SK-N-SH (cell line): ENCODE data around the gene CPNE1. TPM values are rescaled to one million over a fixed set of nuclear protein-coding genes. Genes with fewer than 3 reads are reported as not detected.

Experiments
- CTCF ChIA-PET: fragments of 300-600, 350-600 bp; formaldehyde crosslinking; extraction: SDS; loops from one replicate; lab custom pipeline; 2021; lab: Yijun Ruan, JAX
- POLR2A ChIA-PET: fragments of 350-600 bp; sonication (Branson Sonifier 250); formaldehyde crosslinking; extraction: SDS; loops from one replicate; lab custom pipeline; 2020; ENCODE audit warnings: antibody characterized with exemption, inconsistent platforms; lab: Yijun Ruan, JAX
- DNase-seq: peaks from one replicate; pipeline ENCODE4 v3.0.0; 2012
- H2AFZ ChIP-seq: fragments of 200-600 bp; sonication (generic); 2 replicates; pipeline ENCODE4 v1.8.1; 2016; ENCODE audit warnings: antibody characterized with exemption, mild to moderate bottlenecking, low read depth
- H3F3A ChIP-seq: fragments of 200-600 bp; sonication (generic); replicated peaks from 2 replicates; pipeline ENCODE3; 2016; ENCODE audit warnings: antibody characterized with exemption, mild to moderate bottlenecking; ENCODE audit not compliant: insufficient read depth
- H3K27ac ChIP-seq, 2 experiments: fragments of 200-500 bp in 1 of 2; fragments of 200-600 bp in 1 of 2; sonication (Bioruptor generic) in 1 of 2; sonication (generic), shearing (Covaris generic) in 1 of 2; 2 replicates each; pipeline versions ENCODE4 v1.5.1 to v1.6.1; 2014 to 2016; ENCODE audit warnings: low read depth in 2 of 2, inconsistent platforms in 1 of 2, low read length in 1 of 2, mild to moderate bottlenecking in 1 of 2, mixed read lengths in 1 of 2
- H3K27me3 ChIP-seq: fragments of 200-600 bp; sonication (generic), shearing (Covaris generic); 2 replicates; pipeline ENCODE4 v1.6.1; 2016; ENCODE audit warnings: mixed run types; ENCODE audit not compliant: insufficient read depth
- H3K36me3 ChIP-seq, 2 experiments: fragments of 200-500 bp in 1 of 2; fragments of 200-600 bp in 1 of 2; sonication (Bioruptor generic) in 1 of 2; sonication (generic) in 1 of 2; replicated peaks in 1 of 2; 2 replicates each; pipeline versions ENCODE3 to v1.5.1; 2014 to 2016; ENCODE audit warnings: low read length in 1 of 2, mild to moderate bottlenecking in 1 of 2; ENCODE audit not compliant: insufficient read depth in 2 of 2, control insufficient read depth in 1 of 2
- H3K4me1 ChIP-seq, 2 experiments: fragments of 200-500 bp in 1 of 2; fragments of 200-600 bp in 1 of 2; sonication (Bioruptor generic) in 1 of 2; sonication (generic), shearing (Covaris generic) in 1 of 2; 2 replicates each; pipeline versions ENCODE4 v1.5.1 to v1.6.1; 2014 to 2016; ENCODE audit warnings: low read depth in 1 of 2, low read length in 1 of 2, mixed run types in 1 of 2; ENCODE audit not compliant: insufficient read depth in 2 of 2, control insufficient read depth in 1 of 2
- H3K4me2 ChIP-seq: fragments of 200-600 bp; sonication (generic), shearing (Covaris generic); 2 replicates; pipeline ENCODE4 v1.6.1; 2017; ENCODE audit warnings: mixed run types
- H3K4me3 ChIP-seq, 2 experiments: fragments of 200-500 bp in 1 of 2; fragments of 200-600 bp in 1 of 2; sonication (Bioruptor generic) in 1 of 2; sonication (generic), shearing (Covaris generic) in 1 of 2; 2 replicates each; pipeline versions ENCODE4 v1.5.1 to v1.8.1; 2014 to 2016; ENCODE audit warnings: low read depth in 2 of 2, inconsistent platforms in 1 of 2, low read length in 1 of 2, mild to moderate bottlenecking in 1 of 2, mixed read lengths in 1 of 2, moderate library complexity in 1 of 2
- H3K79me2 ChIP-seq: fragments of 200-600 bp; sonication (generic); 2 replicates; pipeline ENCODE4 v1.8.1; 2017; ENCODE audit warnings: mild to moderate bottlenecking; ENCODE audit not compliant: insufficient read depth
- H3K9ac ChIP-seq: fragments of 200-600 bp; sonication (generic); 2 replicates; pipeline ENCODE4 v1.6.1; 2017; ENCODE audit warnings: mixed run types
- H3K9me2 ChIP-seq: fragments of 200-600 bp; sonication (generic); 2 replicates; pipeline ENCODE4 v1.6.1; 2017; ENCODE audit warnings: mixed run types
- H3K9me3 ChIP-seq: fragments of 200-600 bp; sonication (generic); 2 replicates; pipeline ENCODE4 v1.6.1; 2017; ENCODE audit warnings: mixed run types, mild to moderate bottlenecking, moderate library complexity
- H4K20me1 ChIP-seq: fragments of 200-600 bp; sonication (generic); 2 replicates; pipeline ENCODE4 v1.6.1; 2017; ENCODE audit warnings: mild to moderate bottlenecking, mixed run types; ENCODE audit not compliant: insufficient read depth
- CTCF ChIP-seq: fragments of 200-600 bp; sonication (generic); IDR thresholded peaks from 2 replicates; pipeline ENCODE4 v1.6.1; 2017; ENCODE audit warnings: antibody characterized with exemption, mild to moderate bottlenecking, moderate library complexity
- EZH2phosphoT487 ChIP-seq: fragments of 200-600 bp; sonication (generic); IDR thresholded peaks from 2 replicates; pipeline ENCODE4 v1.6.1; 2017; ENCODE audit warnings: low read depth, mixed run types, mild to moderate bottlenecking, antibody characterized with exemption, moderate library complexity, borderline replicate concordance
- FOSL2 ChIP-seq: IDR thresholded peaks from 2 replicates; pipeline ENCODE4 v1.4.0; 2012; ENCODE audit warnings: low read depth, mild to moderate bottlenecking, moderate library complexity, borderline replicate concordance
- FOXM1 ChIP-seq: IDR thresholded peaks from 2 replicates; pipeline ENCODE4 v1.4.0; 2012; ENCODE audit warnings: low read depth, mild to moderate bottlenecking
- GABPA ChIP-seq: IDR thresholded peaks from 2 replicates; pipeline ENCODE4 v1.4.0; 2012; ENCODE audit warnings: low read depth, mild to moderate bottlenecking
- IRF3 ChIP-seq: fragments of 150-350 bp; IDR thresholded peaks from 2 replicates; pipeline ENCODE4 v1.6.1; 2016; ENCODE audit warnings: mild to moderate bottlenecking, low read depth, low read length
- MEF2A ChIP-seq: IDR thresholded peaks from 2 replicates; pipeline ENCODE4 v1.4.0; 2012; ENCODE audit warnings: low read depth, borderline replicate concordance
- PBX3 ChIP-seq: IDR thresholded peaks from 2 replicates; pipeline ENCODE4; 2012
- RAD21 ChIP-seq: IDR thresholded peaks from 2 replicates; pipeline ENCODE4 v1.6.1; 2012; ENCODE audit warnings: mild to moderate bottlenecking, low read length
- REST ChIP-seq: IDR thresholded peaks from 2 replicates; pipeline ENCODE4 v1.6.1; 2012; ENCODE audit warnings: mild to moderate bottlenecking, low read depth, low read length, moderate library complexity
- RXRA ChIP-seq: IDR thresholded peaks from 2 replicates; pipeline ENCODE4 v1.4.0; 2012; ENCODE audit warnings: low read depth, mild to moderate bottlenecking, borderline replicate concordance
- SMC3 ChIP-seq: IDR thresholded peaks from 2 replicates; pipeline ENCODE4 v1.6.1; 2012; ENCODE audit warnings: low read depth, low read length, improper control_type of control experiment
- TCF12 ChIP-seq: IDR thresholded peaks from 2 replicates; pipeline ENCODE4 v1.4.0; 2012
- WGBS: methylation state at CpG from one replicate; pipeline ENCODE4 v1.1.6; 2017; ENCODE audit warnings: low lambda C conversion rate; 5-methylcytosine and 5-hydroxymethylcytosine counted together
- polyA plus RNA-seq, 3 experiments: library from polyadenylated mRNA; depleted of rRNA; stranded (reverse); fragments of >200 nt; gene quantifications; 2 replicates each; pipeline ENCODE4 v1.2.3, GENCODE V29; 2012

The CPNE1 gene
- polyA plus RNA-seq, 1 of the 3 experiments (the other 2 are of a cell fraction) = 279 TPM

GRCh38 chr20:35699957-35700624 lies 35.4 kb upstream of the CPNE1 start:
- TF ChIP-seq SMC3 (no peak), TCF12 (no peak)
- TF ChIP-seq, all 33 proteins: peak for 0
- Histone ChIP-seq H4K20me1 (peaks cover 26% of the 10 kb centered on the region), H3K9me2 (no peaks in the 10 kb centered on the region), H3K27me3 (no peaks in the 10 kb centered on the region), H3F3A (peaks cover 53% of the 10 kb centered on the region), H3K4me3 (peak overlapping the region; percentile 82 to 90), H3K27ac (peak overlapping the region; percentile 88 to 89), H3K36me3 (peaks cover 44 to 63% of the 10 kb centered on the region in 2 experiments), H3K79me2 (peaks cover 73% of the 10 kb centered on the region), H3K4me1 (peaks cover 0 to 16% of the 10 kb centered on the region in 2 experiments; a peak in 3 of 4 replicates), H2AFZ (peak overlapping the region; percentile 97; the same call in 1 of the 2 replicates), H3K4me2 (peak overlapping the region; percentile 92), H3K9ac (peak overlapping the region; percentile 95), H3K9me3 (no peaks in the 10 kb centered on the region)
- 22% methylated on average over 6 of the region's 6 CpGs for WGBS
- DNase-seq = no peak
- POLR2A ChIA-PET = interaction anchor here (0.8 to 2.1 kb wide), 3 partner anchors 11 to 42 kb away, joined by 3 to 17 read pairs (median 3); partner anchors contain the start of gene RBM39
- CTCF ChIA-PET = interaction anchor here (0.8 to 4.7 kb wide), 7 partner anchors 11 to 247 kb away, joined by 3 to 18 read pairs (median 5); partner anchors contain the start of genes CPNE1, RBM12 and RBM39

- H2AFZ ChIP-seq = peak within 1 kb of the TSS; percentile 97
- peaks cover 0 to 16% of the 10 kb centered on the region in 2 experiments; a peak in 3 of 4 replicates for H3K4me1 ChIP-seq
- H3K27me3 ChIP-seq = no peaks in the 10 kb centered on the region
- H3K9me3 ChIP-seq = no peaks in the 10 kb centered on the region
- H3K9ac ChIP-seq = peak within 1 kb of the TSS; percentile 95
- peak within 1 kb of the TSS; percentile 92 for H3K4me2 ChIP-seq
- H3K4me3 ChIP-seq = peak within 1 kb of the TSS; percentile 82 to 90
- 1% methylated on average over 9 of the region's 81 CpGs for WGBS
- peaks cover 46% of the 10 kb centered on the region for H3F3A ChIP-seq
- peaks cover 66% of the 10 kb centered on the region; the same call in 1 of the 2 replicates for H3K79me2 ChIP-seq
- H3K36me3 ChIP-seq = peaks cover 39 to 63% of the 10 kb centered on the region in 2 experiments
- DNase-seq = peak; percentile 97
- H3K27ac ChIP-seq = peak within 1 kb of the TSS; percentile 88 to 89
- ChIA-PET CTCF (interaction anchor here (0.8 to 4.7 kb wide), 7 partner anchors 12 to 248 kb away, joined by 3 to 18 read pairs (median 5); partner anchors contain the start of genes CPNE1, RBM12 and RBM39), POLR2A (interaction anchor here (0.6 to 2.1 kb wide), 5 partner anchors 11 to 83 kb away, joined by 3 to 17 read pairs (median 3); partner anchors contain the start of gene RBM39)
- peaks cover 18% of the 10 kb centered on the region for H4K20me1 ChIP-seq
- no peaks in the 10 kb centered on the region for H3K9me2 ChIP-seq
- 0 out of 2 replicates have a peak, but pooled peaks have one; percentile 14 for TF ChIP-seq REST
- no peak for TF ChIP-seq FOXM1
- no peak for TF ChIP-seq RXRA
- no peak for TF ChIP-seq MEF2A
- peak; percentile 23 for TF ChIP-seq CTCF
- no peak for TF ChIP-seq TCF12
- TF ChIP-seq IRF3 = no peak
- peak; percentile 11; the same call in 1 of the 2 replicates for TF ChIP-seq RAD21
- no peak for TF ChIP-seq FOSL2
- TF ChIP-seq GABPA = peak; percentile 99
- TF ChIP-seq EZH2phosphoT487 = no peak
- no peak for TF ChIP-seq PBX3
Observed at GRCh38 chr20:35699127-35699956, 34.6 kb upstream of the CPNE1 start, which contains the start of the genes NFS1 and ROMO1. Gene NFS1, minus strand, starts transcription at chr20:35699352. Its CDS starts 64 bp downstream, at chr20:35699288. Gene ROMO1, plus strand, starts transcription at chr20:35699405. Its CDS starts 228 bp downstream, at chr20:35699633.
